Esophagus muscularis mucosa (tissue), 4 donors: ENCODE measurements around the gene TOR4A. TPM values are rescaled to one million over a fixed set of nuclear protein-coding genes. Genes with fewer than 3 reads are reported as not detected.

ENCODE experiments used
- DNase-seq: peaks from one replicate; pipeline ENCODE4 v3.0.0-alpha.2; 2017; ENCODE audit errors: extremely low spot score
- H3K27ac ChIP-seq, 4 donors: fragments of 200-600 bp; sonication (generic); replicated peaks in 1 of 4; 1 replicate in 3 of 4; 2 replicates in 1 of 4; pipeline ENCODE4 v1.5.1; 2016 to 2019; ENCODE audit warnings: mild to moderate bottlenecking in 1 of 4
- H3K27me3 ChIP-seq, 4 donors: fragments of 200-600 bp; sonication (generic); one replicate each; pipeline versions ENCODE4 v1.5.1 to v1.6.0; 2016 to 2019
- H3K36me3 ChIP-seq, 4 donors: fragments of 200-600 bp; sonication (generic); one replicate each; pipeline ENCODE4 v1.5.1; 2016 to 2019
- H3K4me1 ChIP-seq, 4 donors: fragments of 200-600 bp; sonication (generic); one replicate each; pipeline ENCODE4 v1.5.1; 2016 to 2019
- H3K4me3 ChIP-seq, 4 donors: fragments of 200-600 bp; sonication (generic); 1 replicate in 2 of 4; 2 replicates in 2 of 4; pipeline ENCODE4 v1.5.1; 2016 to 2019; ENCODE audit warnings: mild to moderate bottlenecking in 4 of 4, moderate library complexity in 1 of 4
- H3K9me3 ChIP-seq, 4 donors: fragments of 200-600 bp; sonication (generic); 1 replicate in 3 of 4; 2 replicates in 1 of 4; pipeline ENCODE4 v1.5.1; 2016 to 2019
- CTCF ChIP-seq, 3 experiments: fragments of 200-600 bp in 2 of 3; fragments of 450-650 bp in 1 of 3; sonication (generic) in 2 of 3; IDR thresholded peaks; one replicate each; pipeline ENCODE4 v1.5.1; 2017 to 2019; ENCODE audit warnings: antibody characterized with exemption in 3 of 3, mild to moderate bottlenecking in 2 of 3, moderate library complexity in 1 of 3
- EP300 ChIP-seq: sonication (generic); formaldehyde crosslinking; IDR thresholded peaks from one replicate; pipeline ENCODE4 v1.6.1; 2017; ENCODE audit warnings: antibody characterized with exemption
- POLR2A ChIP-seq: fragments of 450-650 bp; IDR thresholded peaks from one replicate; pipeline ENCODE4 v1.6.1; 2017; ENCODE audit warnings: antibody characterized with exemption, moderate library complexity, mild to moderate bottlenecking, low read depth
- POLR2AphosphoS5 ChIP-seq, 2 donors: sonication (generic); formaldehyde crosslinking; IDR thresholded peaks; one replicate each; pipeline ENCODE4 v1.6.1; 2017; ENCODE audit warnings: antibody characterized with exemption in 2 of 2
- WGBS: methylation state at CpG from one replicate; pipeline ENCODE4 v1.1.5; 2018; 5-methylcytosine and 5-hydroxymethylcytosine counted together
- intact Hi-C: fragments of 100-400 bp; cut with DNase I; formaldehyde crosslinking; loops from one replicate; pipeline ENCODE4 v1.15.1; 2023
- total RNA-seq, 4 donors: library from RNA; depleted of rRNA; stranded (reverse); fragments of >200 nt; gene quantifications; one replicate each; pipeline versions ENCODE4 v1.1.0 to v1.2.1, GENCODE V29; 2016

TOR4A gene
- total RNA-seq, 4 donors from 2014 or later: 5.0 to 9.2 (median 7.3) TPM

GRCh38 chr9:137251490-137252268, 25.8 kb upstream of the TOR4A start:
- Histone ChIP-seq H3K9me3 (no peaks in the 10 kb centered on the region), H3K27me3 (no peaks in the 10 kb centered on the region), H3K4me1 (peaks cover 20 to 29% (median 24%) of the 10 kb centered on the region in 4 donors), H3K36me3 (peaks cover 0 to 7% (median 6%) of the 10 kb centered on the region in 4 donors), H3K4me3 (no peak overlapping the region), H3K27ac (no peak overlapping the region)
- no peak for DNase-seq
- TF ChIP-seq EP300 (no peak), CTCF (IDR thresholded peaks at IDR 0.05) (no peak), POLR2A (no peak), POLR2AphosphoS5 (IDR thresholded peaks at IDR 0.05) (no peak)
- intact Hi-C loops: no loop called here
- 88% methylated on average over 14 of the region's 22 CpGs for WGBS

GRCh38 chr9:137252555-137253506, 24.7 kb upstream of the TOR4A start:
- WGBS: 95% methylated on average over 15 of the region's 35 CpGs
- no peak overlapping the region for H3K4me3 ChIP-seq
- peaks cover 0 to 19% (median 14%) of the 10 kb centered on the region in 4 donors for H3K36me3 ChIP-seq
- intact Hi-C loops: no loop called here
- DNase-seq: no peak
- no peaks in the 10 kb centered on the region for H3K9me3 ChIP-seq
- H3K27ac ChIP-seq: no peak overlapping the region
- TF ChIP-seq EP300: no peak
- TF ChIP-seq POLR2AphosphoS5 (IDR thresholded peaks at IDR 0.05): no peak
- no peak for TF ChIP-seq CTCF (IDR thresholded peaks at IDR 0.05)
- peaks cover 25 to 35% (median 29%) of the 10 kb centered on the region in 4 donors for H3K4me1 ChIP-seq
- H3K27me3 ChIP-seq: no peaks in the 10 kb centered on the region

- 45% methylated on average over 9 of the region's 21 CpGs for WGBS
- no peak for TF ChIP-seq POLR2A
- no peak for TF ChIP-seq POLR2AphosphoS5 (IDR thresholded peaks at IDR 0.05)
- TF ChIP-seq EP300: no peak
- TF ChIP-seq CTCF (IDR thresholded peaks at IDR 0.05): no peak
Measured at GRCh38 chr9:137253717-137254623, 23.6 kb upstream of the TOR4A start.

More at GRCh38 chr9:137253717-137254623, 23.6 kb upstream of the TOR4A start:
- intact Hi-C loops: no loop called here
- peak overlapping the region; percentile 81 to 100 (median 94) for H3K4me3 ChIP-seq
- H3K4me1 ChIP-seq: peaks cover 25 to 35% (median 29%) of the 10 kb centered on the region in 4 donors
- peaks cover 0 to 30% (median 24%) of the 10 kb centered on the region in 4 donors for H3K36me3 ChIP-seq
- no peaks in the 10 kb centered on the region for H3K27me3 ChIP-seq
- DNase-seq: no peak
- H3K9me3 ChIP-seq: no peaks in the 10 kb centered on the region
- peak overlapping the region; percentile 77 to 84 (median 82) for H3K27ac ChIP-seq
